Stimulated activated CD8-positive, alpha-beta memory T cell treated with anti-CD3 and anti-CD28 coated beads, Interleukin-12 subunit alpha, Interleukin-12 subunit beta, amount 100 ng/mL, for 24 hours (primary cell): ENCODE results near the gene SUSD4.

ENCODE experiments used
- DNase-seq: peaks from one replicate; pipeline ENCODE4 v3.0.0-alpha.2; 2020; ENCODE audit errors: extremely low read depth

Gene SUSD4

GRCh38 chr1:223186800-223187199 lies 177.2 kb downstream of the SUSD4 start:
- no peak for DNase-seq

GRCh38 chr1:223183268-223183862 lies 180.6 kb downstream of the SUSD4 start:
- DNase-seq: no peak

GRCh38 chr1:223180731-223181321 lies 183.2 kb downstream of the SUSD4 start:
- DNase-seq: no peak

- DNase-seq: no peak
These were observed 184.2 kb downstream of the SUSD4 start for GRCh38 chr1:223179786-223180185.

- DNase-seq: no peak
These were observed 184.7 kb downstream of the SUSD4 start for GRCh38 chr1:223179280-223179679.

- DNase-seq: no peak
These were observed 186.3 kb downstream of the SUSD4 start for GRCh38 chr1:223177681-223178080.

GRCh38 chr1:223176437-223176836 lies 187.5 kb downstream of the SUSD4 start:
- no peak for DNase-seq

GRCh38 chr1:223175633-223176032 lies 188.3 kb downstream of the SUSD4 start:
- DNase-seq: no peak

GRCh38 chr1:223175032-223175431 lies 188.9 kb downstream of the SUSD4 start:
- no peak for DNase-seq
